Amniotic stem cell (primary cell): ENCODE data around the gene SNX22.
"Not testable (repeated sequence)": the region's sequence is repeated elsewhere in the genome, so short reads cannot be mapped to it uniquely, and the experiment has no call there.

ENCODE experiments used
- DNase-seq: peaks from one replicate; lab custom pipeline; 2025; lab: John Stamatoyannopoulos, UW

Gene SNX22

GRCh38 chr15:64151727-64152506 lies at the start of gene SNX22:
SNX22 (plus strand) TSS chr15:64151731; CDS start chr15:64151776, 45 bp downstream.
- DNase-seq: no peak

GRCh38 chr15:64102497-64102896 lies 49.0 kb upstream of the SNX22 start:
- DNase-seq: no peak

GRCh38 chr15:64105113-64105704 lies 46.3 kb upstream of the SNX22 start:
- no peak for DNase-seq

- no peak for DNase-seq
Measured at GRCh38 chr15:64107337-64107736, 44.2 kb upstream of the SNX22 start.

DNA sequence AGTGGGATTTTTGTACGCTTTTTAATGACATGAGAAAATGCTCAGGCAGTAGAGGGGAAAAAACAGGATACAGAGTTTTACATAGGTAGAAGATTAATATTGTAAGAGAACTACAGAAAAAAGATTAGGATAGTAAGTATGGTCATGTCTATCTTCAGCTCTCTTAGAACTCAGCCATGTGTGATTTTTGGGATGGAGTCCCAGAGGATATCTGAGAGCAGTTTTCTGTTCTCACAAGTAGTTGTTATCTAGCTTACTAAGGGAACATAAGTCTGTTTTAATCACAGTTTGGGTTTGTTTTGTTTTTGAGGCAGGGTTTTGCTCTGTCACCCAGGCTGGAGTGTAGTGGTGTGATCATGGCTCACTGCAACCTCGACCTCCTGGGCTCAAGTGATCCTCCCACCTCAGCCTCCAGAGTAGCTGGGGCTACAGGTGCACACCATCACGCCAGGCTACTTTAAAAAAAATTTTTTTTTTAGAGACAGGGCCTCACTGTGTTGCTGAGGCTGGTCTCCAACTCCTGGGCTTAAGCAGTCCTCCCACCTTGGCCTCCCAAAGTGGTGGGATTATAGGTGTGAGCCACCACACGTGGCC lies 41.3 kb upstream of the SNX22 start:
- not testable (repeated sequence) for DNase-seq

DNA sequence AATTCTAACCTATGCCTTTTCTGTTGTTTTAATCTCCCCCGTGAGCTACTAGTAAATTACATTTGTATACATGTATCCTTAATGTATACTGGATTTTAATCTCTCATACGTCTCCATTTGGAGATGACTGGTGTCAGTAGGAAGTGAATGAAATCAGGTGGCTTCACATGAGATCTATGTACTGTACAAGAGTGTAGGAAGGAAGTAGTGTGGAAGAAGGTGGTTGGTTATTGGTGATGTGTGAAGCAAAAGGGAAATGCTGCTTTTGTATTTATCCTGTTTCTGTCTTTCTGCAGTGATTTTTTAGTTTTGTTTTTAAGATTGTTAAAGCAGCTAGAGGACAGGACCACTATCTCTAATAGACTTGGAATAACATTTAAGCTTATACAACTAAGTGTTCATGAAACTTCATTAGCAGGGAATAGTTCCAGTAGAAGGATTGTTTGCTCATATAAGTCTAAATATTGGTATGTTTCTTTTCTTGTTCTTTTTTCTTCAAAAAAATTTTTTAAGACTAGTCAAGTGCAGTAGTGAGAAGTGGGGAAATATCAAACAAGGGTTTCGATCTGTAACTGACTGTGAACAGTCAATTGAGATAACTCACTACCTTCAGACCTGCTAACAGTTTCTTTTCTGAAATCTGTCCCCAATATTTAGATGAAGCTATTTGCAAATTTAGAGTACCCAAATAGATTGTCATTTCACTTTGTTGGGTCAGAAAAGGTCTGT lies 40.4 kb upstream of the SNX22 start:
- no peak for DNase-seq

GRCh38 chr15:64111679-64112050 lies 39.9 kb upstream of the SNX22 start:
- DNase-seq: no peak

DNA sequence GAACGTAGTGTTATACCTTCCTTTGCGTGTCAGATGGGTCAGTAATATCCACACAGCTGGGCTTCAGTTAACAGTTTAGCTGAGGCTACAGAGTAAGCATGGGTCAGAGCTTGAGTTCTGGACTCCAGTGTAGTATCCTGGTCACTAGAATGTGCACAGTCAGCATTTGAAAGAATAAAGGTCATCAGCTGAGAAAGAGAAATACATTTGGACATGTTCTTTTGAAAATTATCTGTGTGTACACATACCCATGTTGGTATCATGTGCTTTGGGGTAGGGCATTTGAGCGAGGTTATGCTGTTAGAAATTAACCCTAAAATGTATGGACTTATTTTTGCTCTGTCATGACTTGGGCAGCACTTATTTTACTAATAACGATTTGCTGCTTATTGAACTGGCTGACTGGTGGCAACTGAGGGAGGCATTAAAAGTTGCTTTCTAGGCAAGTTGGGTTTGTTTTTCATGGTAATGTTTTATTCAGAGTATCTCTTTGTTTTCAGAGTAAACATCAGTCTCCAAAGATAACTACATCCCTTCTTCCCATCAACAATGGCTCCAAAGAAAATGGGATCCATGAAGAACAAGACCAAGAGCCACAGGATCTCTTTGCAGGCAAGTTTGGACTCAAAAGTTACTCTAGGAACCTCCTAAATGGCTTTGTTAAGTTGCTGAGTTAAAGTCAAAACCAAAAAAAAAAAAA lies 39.3 kb upstream of the SNX22 start:
- DNase-seq: no peak

DNA sequence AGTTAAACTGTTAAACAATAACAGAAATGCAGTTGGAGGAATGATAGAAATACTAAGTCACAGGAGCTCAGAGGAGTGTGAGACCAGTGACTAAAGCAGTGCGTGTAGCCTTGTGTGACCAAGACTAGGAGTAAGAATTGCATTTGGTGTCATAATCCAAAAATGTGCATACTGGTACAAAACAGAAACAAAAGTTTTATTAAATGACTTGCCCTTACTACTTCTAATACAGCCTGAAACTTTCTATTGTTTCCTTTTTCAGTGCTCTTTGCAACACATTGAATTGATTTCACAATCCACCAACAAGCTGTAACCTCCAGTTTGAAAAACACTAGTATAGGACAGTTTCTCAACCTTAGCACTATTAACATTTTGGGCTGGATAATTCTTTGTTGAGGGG lies 38.6 kb upstream of the SNX22 start:
- no peak for DNase-seq

GRCh38 chr15:64117759-64118487 lies 33.6 kb upstream of the SNX22 start:
- DNase-seq: no peak

DNA sequence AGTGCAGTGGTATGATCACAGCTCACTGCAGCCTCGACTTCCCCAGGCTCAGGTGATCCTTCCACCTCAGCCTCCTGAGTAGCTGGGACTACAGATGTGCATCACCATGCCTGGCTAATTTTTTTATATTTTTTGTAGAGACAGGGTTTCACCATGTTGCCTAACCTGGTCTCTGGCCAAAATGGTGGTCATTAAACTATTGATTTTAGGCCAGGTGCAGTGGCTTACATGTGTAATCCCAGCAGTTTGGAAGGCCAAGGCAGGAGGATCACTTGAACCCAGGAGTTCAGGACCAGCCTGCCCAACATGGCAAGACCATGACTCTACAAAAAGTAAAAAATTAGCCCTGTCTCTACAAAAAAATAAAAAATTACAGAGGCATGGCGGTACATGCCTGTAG lies 31.2 kb upstream of the SNX22 start:
- not testable (repeated sequence) for DNase-seq

DNA sequence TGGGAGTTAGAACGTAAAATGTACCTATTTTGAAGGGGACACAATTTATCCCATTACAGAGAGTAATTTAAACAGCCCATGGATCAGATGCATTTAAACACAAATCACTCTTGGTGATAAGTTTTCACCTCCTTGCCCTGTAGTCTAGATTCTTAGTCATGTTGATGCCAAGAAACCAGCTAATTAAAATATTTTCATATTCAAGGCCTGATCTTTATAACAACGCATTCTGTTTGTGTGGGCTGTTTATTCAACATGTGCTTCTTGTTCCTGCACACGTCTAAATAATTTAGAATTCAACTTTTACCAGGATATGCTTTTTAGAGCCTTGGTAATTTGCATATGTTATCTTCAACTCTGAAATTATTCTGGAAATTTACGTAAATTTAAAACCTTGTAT lies 29.9 kb upstream of the SNX22 start:
- no peak for DNase-seq

- no peak for DNase-seq
Measured at GRCh38 chr15:64122444-64122843, 29.1 kb upstream of the SNX22 start.

GRCh38 chr15:64122936-64123351 lies 28.6 kb upstream of the SNX22 start:
- DNase-seq: no peak

- DNase-seq: no peak
Measured at GRCh38 chr15:64125978-64126377, 25.6 kb upstream of the SNX22 start.

DNA sequence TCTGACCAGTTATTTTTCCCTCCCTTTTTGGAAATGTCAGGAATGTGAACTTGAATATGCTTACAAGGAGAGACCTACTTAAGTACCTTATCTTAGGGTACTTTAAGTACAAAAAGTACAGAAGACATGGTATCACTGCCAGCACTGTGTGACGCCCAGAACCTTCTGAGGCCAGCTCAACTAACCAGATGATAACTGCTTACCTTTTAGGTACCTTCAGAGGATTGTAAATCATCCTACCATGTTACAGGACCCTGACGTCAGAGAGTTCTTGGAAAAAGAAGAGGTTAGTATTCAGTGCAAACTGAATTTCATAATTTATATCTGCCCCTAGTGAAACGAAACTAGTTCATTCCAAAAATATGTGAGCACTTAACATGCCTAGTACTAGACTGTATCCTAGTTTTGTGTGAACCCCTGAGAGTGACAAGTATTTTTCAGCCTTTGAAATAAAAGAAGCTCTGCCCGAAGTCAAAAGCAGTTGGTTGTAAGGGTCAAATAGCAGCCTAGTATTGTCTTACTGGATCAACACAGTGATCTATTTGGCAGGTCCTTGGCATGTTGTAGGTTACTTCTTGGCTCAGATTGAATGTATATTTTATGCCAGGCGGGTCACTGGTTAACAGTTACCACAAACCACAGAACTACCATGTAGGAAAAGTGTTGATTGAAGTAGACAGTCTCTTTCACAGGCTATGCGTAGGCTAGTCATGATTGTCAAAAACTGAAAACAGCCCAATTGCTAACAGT lies 23.8 kb upstream of the SNX22 start:
- DNase-seq: no peak

- no peak for DNase-seq
Measured at GRCh38 chr15:64130159-64130558, 21.4 kb upstream of the SNX22 start.

- no peak for DNase-seq
Measured at GRCh38 chr15:64131547-64131946, 20.0 kb upstream of the SNX22 start.

GRCh38 chr15:64132217-64132616 lies 19.3 kb upstream of the SNX22 start:
- DNase-seq: no peak

- no peak for DNase-seq
Measured at GRCh38 chr15:64133623-64134344, 17.7 kb upstream of the SNX22 start.
